ENCODE results near the gene FGGY.

The FGGY gene

GRCh38 chr1:59329412-59330053 lies 32.6 kb downstream of the FGGY start:
- no peak overlapping the region for H3K4me3 ChIP-seq (ENCODE audit: control insufficient read depth, low read depth, low read length)
- no peak for DNase-seq (ENCODE audit: low read depth)
- TF ChIP-seq, protein P1, sequence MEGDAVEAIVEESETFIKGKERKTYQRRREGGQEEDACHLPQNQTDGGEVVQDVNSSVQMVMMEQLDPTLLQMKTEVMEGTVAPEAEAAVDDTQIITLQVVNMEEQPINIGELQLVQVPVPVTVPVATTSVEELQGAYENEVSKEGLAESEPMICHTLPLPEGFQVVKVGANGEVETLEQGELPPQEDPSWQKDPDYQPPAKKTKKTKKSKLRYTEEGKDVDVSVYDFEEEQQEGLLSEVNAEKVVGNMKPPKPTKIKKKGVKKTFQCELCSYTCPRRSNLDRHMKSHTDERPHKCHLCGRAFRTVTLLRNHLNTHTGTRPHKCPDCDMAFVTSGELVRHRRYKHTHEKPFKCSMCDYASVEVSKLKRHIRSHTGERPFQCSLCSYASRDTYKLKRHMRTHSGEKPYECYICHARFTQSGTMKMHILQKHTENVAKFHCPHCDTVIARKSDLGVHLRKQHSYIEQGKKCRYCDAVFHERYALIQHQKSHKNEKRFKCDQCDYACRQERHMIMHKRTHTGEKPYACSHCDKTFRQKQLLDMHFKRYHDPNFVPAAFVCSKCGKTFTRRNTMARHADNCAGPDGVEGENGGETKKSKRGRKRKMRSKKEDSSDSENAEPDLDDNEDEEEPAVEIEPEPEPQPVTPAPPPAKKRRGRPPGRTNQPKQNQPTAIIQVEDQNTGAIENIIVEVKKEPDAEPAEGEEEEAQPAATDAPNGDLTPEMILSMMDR (IDR thresholded peaks at IDR 0.05; ENCODE audit: control insufficient read depth, insufficient read depth, low read depth, low read length, missing control alignments), result no peak

GRCh38 chr1:59331686-59332620 lies 35.1 kb downstream of the FGGY start:
- no peak overlapping the region for H3K4me3 ChIP-seq (ENCODE audit: control insufficient read depth, low read depth, low read length)
- TF ChIP-seq, protein P1 (IDR thresholded peaks at IDR 0.05; ENCODE audit: control insufficient read depth, insufficient read depth, low read depth, low read length, missing control alignments), result no peak
- no peak for DNase-seq (ENCODE audit: low read depth)

- TF ChIP-seq, protein P1 (IDR thresholded peaks at IDR 0.05; ENCODE audit: control insufficient read depth, insufficient read depth, low read depth, low read length, missing control alignments), result no peak
- DNase-seq (ENCODE audit: low read depth), result peak; percentile 13
- no peak overlapping the region for H3K4me3 ChIP-seq (ENCODE audit: control insufficient read depth, low read depth, low read length)
Measured at GRCh38 chr1:59332983-59333382, 36.1 kb downstream of the FGGY start.

DNA sequence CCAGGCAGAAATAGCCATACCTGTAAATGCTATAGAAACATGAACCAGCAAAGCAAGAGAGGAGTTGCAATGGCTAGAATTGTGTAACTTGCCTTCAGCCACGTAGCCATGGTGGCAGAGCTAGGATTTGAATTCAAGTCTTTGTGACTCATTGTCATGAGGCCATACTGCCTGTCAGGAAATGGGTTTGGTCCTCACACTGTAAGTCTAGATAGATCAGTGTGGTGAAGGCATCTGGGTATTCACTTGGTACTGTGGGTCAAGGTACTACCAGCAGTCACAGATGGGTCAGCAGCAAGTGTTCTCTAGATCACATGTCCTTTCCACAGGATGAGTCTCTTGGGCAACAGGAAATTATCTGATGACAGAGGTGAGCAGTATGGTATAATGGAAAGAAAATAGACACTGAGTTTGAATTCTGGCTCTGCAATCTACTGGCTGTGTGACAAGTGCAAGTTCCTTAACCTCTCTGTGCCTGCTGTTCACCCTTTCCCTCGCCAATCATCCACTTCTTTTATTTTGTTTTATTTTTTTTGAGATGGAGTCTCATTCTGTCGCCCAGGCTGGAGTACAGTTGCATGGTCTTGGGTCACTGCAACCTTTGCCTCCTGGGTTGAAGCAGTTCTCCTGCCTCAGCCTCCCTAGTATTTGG lies 36.9 kb downstream of the FGGY start:
- no peak overlapping the region for H3K4me3 ChIP-seq (ENCODE audit: control insufficient read depth, low read depth, low read length)
- no peak for DNase-seq (ENCODE audit: low read depth)

DNA sequence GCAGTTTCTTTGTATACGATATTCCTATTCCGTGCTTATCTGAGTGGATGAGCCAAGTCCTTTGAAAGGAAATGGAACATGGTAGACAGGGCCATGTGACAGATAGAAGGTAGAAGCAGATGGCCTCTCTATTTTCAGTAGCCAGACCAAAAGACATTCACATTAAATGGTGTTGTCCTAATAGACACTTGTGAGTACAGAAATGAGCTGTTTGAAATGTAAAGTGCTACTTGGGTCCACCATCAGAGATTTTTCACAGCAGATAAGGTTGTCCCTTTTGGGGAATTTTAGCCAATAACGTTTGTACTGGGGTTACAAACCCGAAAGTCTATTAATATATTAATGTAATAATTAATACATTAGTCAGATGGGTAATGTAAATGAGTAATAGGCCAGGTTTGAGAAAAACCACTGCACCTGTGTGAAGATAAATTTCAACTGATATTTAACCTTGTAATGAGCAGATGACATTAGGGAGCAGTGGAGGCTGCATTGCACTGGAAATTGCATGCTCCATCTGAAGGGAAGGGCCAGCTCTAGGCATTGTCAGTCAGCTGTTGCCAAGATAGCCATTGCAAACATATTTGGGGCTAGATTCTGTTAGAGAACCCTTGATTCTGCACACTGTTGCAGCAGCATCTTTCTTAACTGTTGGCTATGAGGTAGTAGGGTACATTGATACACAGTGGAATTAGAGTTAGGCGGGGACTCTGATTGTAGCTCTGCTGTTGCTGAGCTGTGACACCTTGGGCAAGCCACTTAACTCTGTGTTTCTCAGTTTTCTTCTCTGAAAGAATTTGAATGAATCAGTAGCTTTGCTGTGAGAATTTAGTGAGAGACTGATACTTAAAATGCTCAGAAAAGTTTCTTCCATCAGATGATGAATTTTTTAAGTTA lies 43.8 kb downstream of the FGGY start:
- H3K4me3 ChIP-seq (ENCODE audit: control insufficient read depth, low read depth, low read length), result no peak overlapping the region
- TF ChIP-seq, protein P1 (IDR thresholded peaks at IDR 0.05; ENCODE audit: control insufficient read depth, insufficient read depth, low read depth, low read length, missing control alignments), result no peak
- DNase-seq (ENCODE audit: low read depth), result no peak

More for the DNA sequence above, 36.9 kb downstream of the FGGY start:
- TF ChIP-seq, protein P1 (IDR thresholded peaks at IDR 0.05; ENCODE audit: control insufficient read depth, insufficient read depth, low read depth, low read length, missing control alignments), result no peak
